Natural killer cell treated with Interleukin-12 subunit alpha and Interleukin-12 subunit beta and Interleukin-15 and Interleukin-18, amount 100 ng/mL, for 72 hours (primary cell): ENCODE measurements around the gene BEGAIN. TPM values are rescaled to one million over a fixed set of nuclear protein-coding genes. Genes with fewer than 3 reads are reported as not detected.

Experiments used
- ATAC-seq, 2 donors: fragments of 150-1000 bp; cut with Tn5 transposase in 1 of 2; sonication (Bioruptor Pico), chemical (Tn5 transposase) in 1 of 2; 2 replicates each; pipeline ENCODE4 v1.10.0; 2021
- DNase-seq: peaks from one replicate; pipeline ENCODE4 v3.0.0; 2022; ENCODE audit warnings: low spot score
- H3K27ac Mint-ChIP-seq, 2 donors: 1 replicate in 1 of 2; 2 replicates in 1 of 2; pipeline ENCODE4 v1.8.0; 2022; ENCODE audit warnings: mixed read lengths in 2 of 2, mild to moderate bottlenecking in 1 of 2, moderate library complexity in 1 of 2
- H3K27me3 Mint-ChIP-seq, 2 donors: 1 replicate in 1 of 2; 2 replicates in 1 of 2; pipeline ENCODE4 v1.8.0; 2022; ENCODE audit warnings: mixed read lengths in 2 of 2
- H3K36me3 Mint-ChIP-seq: one replicate; pipeline ENCODE4 v1.8.0; 2022; ENCODE audit warnings: mixed read lengths
- H3K4me1 Mint-ChIP-seq, 2 donors: 1 replicate in 1 of 2; 2 replicates in 1 of 2; pipeline ENCODE4 v1.8.0; 2022; ENCODE audit warnings: low read depth in 2 of 2, mixed read lengths in 2 of 2, mild to moderate bottlenecking in 1 of 2
- H3K4me3 Mint-ChIP-seq: one replicate; pipeline ENCODE4 v1.8.0; 2022; ENCODE audit warnings: mixed read lengths
- H3K9me3 Mint-ChIP-seq: 2 replicates; pipeline ENCODE4 v1.8.0; 2022; ENCODE audit warnings: mixed read lengths
- total RNA-seq, 2 donors: library from RNA; stranded (reverse); gene quantifications; one replicate each; pipeline ENCODE4 v1.2.3, GENCODE V29; 2022

BEGAIN gene
- total RNA-seq, 2 donors from 2014 or later = not detected

DNA sequence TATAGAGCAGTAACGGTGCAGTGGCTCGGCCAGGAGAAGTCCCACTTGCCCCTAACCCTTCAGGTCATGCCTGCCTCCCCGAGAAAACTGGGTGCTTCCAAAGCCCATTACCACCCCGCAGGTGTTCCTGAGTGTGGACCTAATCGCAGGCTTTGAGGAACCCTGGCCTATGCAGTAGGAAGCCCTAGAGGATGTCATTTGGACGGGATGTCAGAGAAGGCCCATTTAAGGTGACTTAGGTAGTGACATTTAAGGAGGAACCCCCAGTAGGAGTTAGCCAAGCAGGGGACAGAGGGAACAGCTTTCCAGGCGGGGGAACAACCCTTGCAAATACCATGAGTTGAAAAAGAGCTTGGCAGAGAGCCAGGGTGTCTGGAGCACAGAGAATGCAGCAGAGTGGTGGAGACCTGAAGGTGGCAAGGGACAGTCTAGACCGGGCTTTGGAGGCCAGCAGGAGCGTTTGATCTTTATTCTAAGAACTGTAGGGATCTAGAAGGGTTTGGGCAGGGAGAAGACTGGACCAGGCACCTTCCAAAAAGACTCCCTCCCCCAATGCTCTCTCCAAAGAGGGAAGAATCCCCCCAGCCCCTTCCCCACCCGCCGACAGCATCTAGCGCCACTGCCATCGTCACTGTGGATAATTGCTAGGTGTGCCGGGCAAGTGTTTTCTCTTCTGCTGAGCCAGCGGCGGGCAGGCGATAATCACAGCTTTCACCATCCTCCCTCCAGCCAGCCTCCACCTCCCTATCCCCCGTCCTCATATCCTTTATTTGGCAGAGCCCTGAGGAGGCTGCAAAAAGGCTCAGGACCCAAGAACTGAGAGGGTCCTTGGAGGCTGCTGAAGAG is 33.3 kb upstream of the BEGAIN start:
- Mint-ChIP-seq H3K27ac (no peak overlapping the region), H3K9me3 (no peaks in the 10 kb centered on the region), H3K36me3 (peaks cover 11% of the 10 kb centered on the region), H3K4me3 (no peak overlapping the region), H3K4me1 (peaks cover 20% of the 10 kb centered on the region in 2 donors), H3K27me3 (peaks cover 29 to 41% of the 10 kb centered on the region in 2 donors)
- ATAC-seq (no peak), DNase-seq (peak; percentile 41)

DNA sequence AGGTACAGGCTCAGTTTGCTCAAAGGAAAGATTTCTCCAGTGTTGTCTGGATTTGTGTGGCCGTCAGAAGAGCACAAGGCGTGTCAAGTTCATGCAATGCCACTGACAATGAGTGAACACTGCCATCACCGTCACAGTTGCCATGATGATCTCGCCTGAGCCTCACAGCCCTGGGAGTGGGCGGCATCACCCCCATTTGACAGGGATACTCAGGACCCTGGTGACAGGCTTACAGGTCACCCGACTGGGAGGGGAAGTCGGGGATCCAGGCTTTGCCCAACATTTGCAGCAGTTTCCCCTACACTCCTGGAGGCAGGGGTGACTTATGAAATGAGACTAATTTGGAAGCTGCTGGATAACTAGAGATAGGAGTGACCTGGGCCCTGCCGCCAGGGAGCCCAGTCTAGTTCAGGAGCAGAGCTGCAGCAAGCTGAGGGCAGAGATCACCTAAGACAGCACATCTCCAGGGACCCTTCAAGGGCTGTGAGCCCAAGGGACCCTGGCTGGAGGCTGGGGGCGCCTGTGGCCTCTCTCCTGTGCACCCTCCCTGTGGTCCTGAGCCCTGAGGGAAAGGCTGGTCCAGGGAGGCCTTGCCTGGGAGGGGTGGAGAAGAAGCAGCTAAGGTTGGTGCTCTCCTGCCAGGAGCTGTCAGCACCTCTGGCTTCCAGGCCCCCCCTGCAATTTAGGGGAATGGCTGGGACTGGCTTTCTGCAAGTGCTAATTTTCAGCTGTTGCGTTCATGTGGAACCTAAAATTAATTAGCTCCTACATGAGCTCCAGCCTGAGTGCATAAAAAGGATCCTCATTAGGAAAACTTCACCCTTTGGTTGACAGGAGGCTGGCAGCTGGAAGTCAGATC is 32.4 kb upstream of the BEGAIN start:
- H3K27me3 Mint-ChIP-seq = peaks cover 22 to 32% of the 10 kb centered on the region in 2 donors
- no peak overlapping the region for H3K27ac Mint-ChIP-seq
- H3K9me3 Mint-ChIP-seq = no peaks in the 10 kb centered on the region
- peaks cover 2% of the 10 kb centered on the region for H3K36me3 Mint-ChIP-seq
- ATAC-seq (no peak), DNase-seq (peak; percentile 38)
- no peak overlapping the region for H3K4me3 Mint-ChIP-seq
- peaks cover 17 to 19% of the 10 kb centered on the region in 2 donors for H3K4me1 Mint-ChIP-seq

DNA sequence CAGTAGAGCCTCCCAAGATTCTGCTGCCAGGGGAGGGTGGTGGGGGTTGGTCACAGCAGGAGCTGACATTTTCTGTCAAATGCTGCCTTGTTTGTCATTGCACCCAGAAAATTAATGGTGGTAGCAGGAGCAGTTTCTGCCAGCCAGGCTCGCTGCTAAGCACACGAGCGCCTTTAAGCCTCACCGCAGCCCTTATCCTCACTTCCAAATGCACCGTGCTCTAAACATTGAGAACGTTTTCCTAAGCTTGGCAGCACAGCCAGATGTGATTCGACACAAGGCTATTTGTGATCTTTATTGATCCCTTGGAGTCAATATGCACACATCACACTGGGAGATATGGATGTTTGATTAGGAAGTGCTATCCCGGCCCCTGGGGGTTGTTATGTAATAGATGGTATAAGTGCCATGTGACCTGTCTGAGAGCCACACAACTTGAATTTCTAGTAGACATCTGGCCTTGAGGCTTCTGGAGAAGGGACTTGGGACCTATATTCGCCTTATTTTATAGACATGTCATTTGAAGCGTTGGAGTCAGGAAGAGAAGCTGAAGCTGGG is 31.6 kb upstream of the BEGAIN start:
- H3K36me3 Mint-ChIP-seq = no peaks in the 10 kb centered on the region
- H3K27ac Mint-ChIP-seq = no peak overlapping the region
- H3K27me3 Mint-ChIP-seq = peaks cover 20 to 27% of the 10 kb centered on the region in 2 donors
- H3K4me3 Mint-ChIP-seq = no peak overlapping the region
- DNase-seq (peak; percentile 40), ATAC-seq (no peak)
- no peaks in the 10 kb centered on the region for H3K9me3 Mint-ChIP-seq
- peaks cover 15 to 16% of the 10 kb centered on the region in 2 donors for H3K4me1 Mint-ChIP-seq

DNA sequence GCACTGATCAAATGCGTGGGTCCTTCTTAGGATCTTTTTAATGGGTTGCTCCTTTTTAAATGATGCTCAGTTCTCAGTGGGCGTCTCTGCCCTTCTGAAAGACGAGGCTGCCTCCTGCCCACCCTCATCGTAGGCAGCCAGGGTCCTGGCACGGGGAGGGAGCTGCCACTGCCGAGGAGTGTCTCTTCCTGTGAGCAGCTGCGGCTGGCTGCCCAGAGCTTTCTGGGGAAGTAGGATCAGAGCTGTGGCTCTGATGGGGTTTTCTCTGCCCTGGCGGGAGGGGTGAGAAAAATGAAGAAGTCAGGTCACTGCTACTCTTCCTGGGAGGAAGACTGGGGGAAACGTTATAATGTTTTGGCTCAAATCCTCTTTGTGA is 31.1 kb upstream of the BEGAIN start:
- DNase-seq (peak; percentile 37), ATAC-seq (no peak)
- Mint-ChIP-seq H3K4me3 (no peak overlapping the region), H3K36me3 (no peaks in the 10 kb centered on the region), H3K27me3 (peaks cover 20 to 27% of the 10 kb centered on the region in 2 donors), H3K9me3 (no peaks in the 10 kb centered on the region), H3K4me1 (peaks cover 15 to 16% of the 10 kb centered on the region in 2 donors), H3K27ac (no peak overlapping the region)

DNA sequence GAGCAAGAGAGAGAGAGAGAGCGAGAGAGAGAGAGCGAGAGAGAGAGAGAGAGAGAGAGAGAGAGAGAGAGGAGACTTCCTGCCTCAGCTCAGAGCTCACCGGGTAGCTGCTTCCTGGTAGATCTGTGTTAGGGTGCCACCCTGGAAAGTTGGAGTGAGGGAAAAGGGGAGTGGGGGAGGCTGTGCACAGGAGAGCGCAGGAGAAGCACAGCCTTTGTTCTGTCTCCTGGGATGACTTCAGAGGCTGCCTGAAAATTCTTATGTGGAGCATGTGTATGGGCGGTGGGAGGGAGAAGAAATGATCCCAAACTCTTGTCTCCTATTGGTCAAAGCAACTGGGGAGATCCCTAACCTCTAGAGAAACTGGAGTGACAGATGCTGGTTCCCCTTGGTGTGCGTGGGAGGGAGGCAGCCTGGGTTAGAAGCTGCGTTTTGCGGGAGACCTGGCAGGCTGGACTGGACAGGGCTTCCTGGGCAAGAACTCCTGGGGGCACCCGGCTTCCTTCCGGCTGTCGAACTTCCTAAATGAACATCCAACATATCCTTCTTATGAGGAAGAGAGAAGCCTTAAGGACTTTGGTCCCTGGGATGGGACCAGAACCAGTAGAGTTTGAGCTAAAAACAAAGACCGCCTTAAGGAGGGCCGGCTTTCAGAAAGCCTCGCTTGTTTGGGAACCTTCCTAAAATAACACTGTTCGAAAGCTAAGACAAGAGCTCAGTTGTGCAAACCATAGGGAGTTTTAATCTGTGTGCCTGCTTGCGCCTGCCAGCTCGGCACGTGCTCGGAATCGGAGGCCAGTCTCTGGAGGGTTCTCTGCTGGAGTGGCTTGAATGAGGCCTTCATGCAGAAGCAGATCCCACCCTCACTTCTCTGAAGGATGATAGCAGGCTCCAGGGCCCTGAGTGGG is 30.4 kb upstream of the BEGAIN start:
- ATAC-seq (peak in 1 of 2 donors; percentile 52), DNase-seq (peak; percentile 39)
- Mint-ChIP-seq H3K27ac (peak overlapping the region in 1 of 2 donors; percentile 25), H3K36me3 (no peaks in the 10 kb centered on the region), H3K9me3 (no peaks in the 10 kb centered on the region), H3K27me3 (peaks cover 20 to 27% of the 10 kb centered on the region in 2 donors), H3K4me1 (peaks cover 15 to 16% of the 10 kb centered on the region in 2 donors), H3K4me3 (peak overlapping the region; percentile 6)

DNA sequence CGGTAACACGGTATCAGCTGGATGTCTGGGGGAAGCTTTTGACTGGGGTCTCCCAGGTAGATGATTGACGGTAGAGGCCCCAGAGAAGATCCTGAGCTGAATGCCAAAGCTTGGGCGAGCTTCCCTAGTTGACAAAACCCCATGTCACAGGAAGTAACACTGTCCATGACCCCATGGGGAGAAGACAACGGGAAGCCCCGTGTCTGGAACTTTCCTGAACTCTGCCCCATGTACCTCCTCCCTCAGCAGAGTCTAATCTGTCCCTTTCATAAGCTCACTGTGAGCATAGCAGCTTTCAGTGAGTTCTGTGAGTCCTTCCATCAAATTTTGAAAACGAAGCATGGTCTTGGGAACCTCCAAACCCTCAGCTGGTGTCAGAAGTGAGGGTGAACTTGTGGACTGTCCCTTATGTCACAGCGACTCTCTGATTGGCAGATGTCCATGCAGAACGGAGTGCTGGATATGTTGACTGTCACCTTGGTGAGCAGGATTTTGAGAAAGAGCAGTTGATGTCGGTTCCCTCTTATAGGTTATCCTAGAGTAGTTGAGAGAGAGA is 29.7 kb upstream of the BEGAIN start:
- no peaks in the 10 kb centered on the region for H3K36me3 Mint-ChIP-seq
- H3K27me3 Mint-ChIP-seq = peaks cover 23 to 27% of the 10 kb centered on the region in 2 donors
- H3K4me1 Mint-ChIP-seq = peaks cover 15 to 16% of the 10 kb centered on the region in 2 donors
- peak overlapping the region; percentile 6 for H3K4me3 Mint-ChIP-seq
- no peaks in the 10 kb centered on the region for H3K9me3 Mint-ChIP-seq
- DNase-seq = no peak
- peak overlapping the region in 1 of 2 donors; percentile 25 for H3K27ac Mint-ChIP-seq
- ATAC-seq = no peak

DNA sequence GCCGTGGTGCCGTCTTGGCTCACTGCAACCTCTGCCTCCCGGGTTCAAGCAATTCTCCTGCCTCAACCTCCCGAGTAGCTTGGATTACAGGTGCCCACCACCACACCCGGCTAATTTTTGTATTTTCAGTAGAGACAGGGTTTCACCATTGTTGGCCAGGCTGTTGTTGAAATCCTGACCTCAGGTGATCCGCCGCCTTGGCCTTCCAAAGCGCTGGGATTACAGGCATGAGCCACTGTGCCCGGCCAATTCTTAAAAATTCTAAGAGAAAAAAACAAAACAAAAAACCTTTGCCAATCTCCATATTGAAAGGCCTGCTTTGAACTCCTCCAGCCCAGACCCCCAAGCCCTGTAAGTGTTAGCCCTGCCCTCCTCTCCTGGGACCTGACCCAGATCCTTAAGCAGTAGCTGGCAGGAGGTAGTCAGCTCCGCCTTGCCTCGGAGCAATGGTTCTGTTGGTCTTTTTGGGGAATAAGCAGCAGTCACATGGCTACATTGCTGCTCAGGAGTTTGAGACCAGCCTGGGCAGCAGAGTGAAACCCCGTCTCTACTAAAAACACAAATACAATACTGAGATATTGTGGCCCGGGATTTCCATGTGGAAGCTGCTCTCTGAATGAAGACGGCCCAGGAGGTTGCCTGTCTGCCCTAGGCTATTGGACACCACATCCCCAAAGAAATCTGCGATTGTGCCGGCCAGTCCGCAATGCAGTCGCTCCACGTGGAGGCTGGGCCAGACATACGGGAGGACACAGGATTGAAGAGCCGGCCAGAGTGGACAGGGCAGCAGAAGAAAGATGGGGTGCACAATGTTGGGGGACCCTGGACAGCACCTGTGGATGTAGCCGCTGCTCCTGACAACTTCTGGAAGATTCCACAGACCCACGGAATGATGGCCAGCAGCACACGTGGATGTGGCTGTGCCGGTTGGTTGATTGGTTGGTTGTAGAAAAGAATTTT is 28.8 kb upstream of the BEGAIN start:
- H3K4me1 Mint-ChIP-seq = peaks cover 15 to 16% of the 10 kb centered on the region in 2 donors
- DNase-seq (peak; percentile 38), ATAC-seq (no peak)
- H3K9me3 Mint-ChIP-seq = no peaks in the 10 kb centered on the region
- H3K36me3 Mint-ChIP-seq = no peaks in the 10 kb centered on the region
- no peak overlapping the region for H3K27ac Mint-ChIP-seq
- H3K4me3 Mint-ChIP-seq = no peak overlapping the region
- H3K27me3 Mint-ChIP-seq = peaks cover 18 to 19% of the 10 kb centered on the region in 2 donors

DNA sequence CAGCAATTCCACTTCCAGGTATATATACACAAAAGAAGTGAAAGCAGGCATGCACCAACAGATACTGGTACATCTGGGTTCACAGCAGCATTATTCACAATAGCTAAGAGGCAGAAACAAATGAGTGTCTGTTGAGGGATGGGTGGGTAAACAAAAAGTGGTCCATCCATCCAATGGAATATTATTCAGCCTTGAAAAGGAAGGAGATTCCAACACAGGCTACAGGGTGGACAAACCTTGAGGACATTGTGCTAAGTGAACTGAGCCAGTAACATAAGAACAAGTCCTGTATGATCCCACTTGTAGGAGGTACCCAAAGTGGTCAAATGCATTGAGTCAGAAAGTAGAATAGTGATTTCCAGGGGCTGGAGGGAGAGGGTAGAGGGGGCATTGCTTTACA is 27.6 kb upstream of the BEGAIN start:
- Mint-ChIP-seq H3K27me3 (peaks cover 8 to 17% of the 10 kb centered on the region in 2 donors), H3K9me3 (no peaks in the 10 kb centered on the region), H3K27ac (no peak overlapping the region), H3K4me1 (peaks cover 15 to 16% of the 10 kb centered on the region in 2 donors), H3K4me3 (no peak overlapping the region), H3K36me3 (no peaks in the 10 kb centered on the region)
- ATAC-seq (no peak), DNase-seq (peak; percentile 38)

DNA sequence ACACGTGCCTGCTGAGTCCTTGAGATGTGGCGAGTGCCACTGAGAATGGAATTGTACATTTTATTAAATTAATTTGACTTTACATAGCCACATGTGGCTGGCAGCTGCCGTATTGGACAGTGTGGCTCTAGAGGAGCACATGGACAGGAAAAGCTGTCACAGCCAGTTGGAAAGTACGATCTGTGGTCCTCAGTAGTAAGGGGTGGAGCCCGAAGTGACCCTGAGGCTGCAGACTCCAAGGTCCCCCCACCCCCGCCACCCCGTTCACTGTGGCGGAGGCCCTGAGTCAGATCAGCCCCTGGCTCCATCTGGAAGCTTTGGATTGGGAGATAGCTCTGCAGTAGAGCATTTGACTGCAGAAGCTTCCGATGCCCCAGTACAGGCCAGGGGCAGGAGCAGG is 25.8 kb upstream of the BEGAIN start:
- no peaks in the 10 kb centered on the region for H3K9me3 Mint-ChIP-seq
- H3K27ac Mint-ChIP-seq = no peak overlapping the region
- H3K36me3 Mint-ChIP-seq = no peaks in the 10 kb centered on the region
- no peak overlapping the region for H3K4me3 Mint-ChIP-seq
- H3K27me3 Mint-ChIP-seq = peaks cover 8 to 10% of the 10 kb centered on the region in 2 donors
- no peak for ATAC-seq
- H3K4me1 Mint-ChIP-seq = peaks cover 6 to 9% of the 10 kb centered on the region in 2 donors
- DNase-seq = peak; percentile 18

DNA sequence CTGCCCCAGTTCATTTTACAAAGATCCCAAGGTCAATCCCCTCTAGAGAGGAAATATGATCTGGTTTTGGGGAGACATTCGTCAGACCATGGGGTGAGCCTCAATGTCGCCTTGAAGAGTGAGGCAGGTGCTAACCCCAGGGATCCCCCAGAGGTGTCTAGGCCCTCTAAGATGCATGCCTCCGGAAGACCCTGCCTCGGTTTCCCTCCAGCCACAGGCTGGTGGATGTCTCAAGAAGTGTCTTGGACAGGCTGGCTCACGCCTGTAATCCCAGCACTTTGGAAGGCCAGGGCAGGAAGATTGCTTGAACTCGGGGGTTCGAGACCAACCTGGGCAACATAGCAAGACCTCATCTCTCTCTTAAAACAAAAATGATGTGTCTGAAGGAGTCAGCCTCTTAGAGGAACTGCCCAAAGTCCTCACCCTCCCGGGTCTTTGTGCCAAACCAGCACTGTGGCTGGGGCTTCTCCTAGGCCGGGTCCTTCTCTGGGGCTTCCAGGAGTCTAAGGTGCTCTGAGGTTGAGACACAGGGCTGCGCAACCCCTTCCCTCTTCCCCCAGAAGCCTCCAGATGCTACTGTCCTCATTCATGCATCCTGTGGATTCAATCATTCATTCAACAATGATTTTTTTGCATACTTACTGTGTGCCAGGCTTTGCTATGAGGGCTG is 24.7 kb upstream of the BEGAIN start:
- Mint-ChIP-seq H3K27ac (no peak overlapping the region), H3K36me3 (no peaks in the 10 kb centered on the region), H3K27me3 (peaks cover 1 to 8% of the 10 kb centered on the region in 2 donors), H3K4me3 (no peak overlapping the region), H3K4me1 (peaks cover under 1% of the 10 kb centered on the region in 2 donors), H3K9me3 (no peaks in the 10 kb centered on the region)
- ATAC-seq (no peak), DNase-seq (peak; percentile 35)

DNA sequence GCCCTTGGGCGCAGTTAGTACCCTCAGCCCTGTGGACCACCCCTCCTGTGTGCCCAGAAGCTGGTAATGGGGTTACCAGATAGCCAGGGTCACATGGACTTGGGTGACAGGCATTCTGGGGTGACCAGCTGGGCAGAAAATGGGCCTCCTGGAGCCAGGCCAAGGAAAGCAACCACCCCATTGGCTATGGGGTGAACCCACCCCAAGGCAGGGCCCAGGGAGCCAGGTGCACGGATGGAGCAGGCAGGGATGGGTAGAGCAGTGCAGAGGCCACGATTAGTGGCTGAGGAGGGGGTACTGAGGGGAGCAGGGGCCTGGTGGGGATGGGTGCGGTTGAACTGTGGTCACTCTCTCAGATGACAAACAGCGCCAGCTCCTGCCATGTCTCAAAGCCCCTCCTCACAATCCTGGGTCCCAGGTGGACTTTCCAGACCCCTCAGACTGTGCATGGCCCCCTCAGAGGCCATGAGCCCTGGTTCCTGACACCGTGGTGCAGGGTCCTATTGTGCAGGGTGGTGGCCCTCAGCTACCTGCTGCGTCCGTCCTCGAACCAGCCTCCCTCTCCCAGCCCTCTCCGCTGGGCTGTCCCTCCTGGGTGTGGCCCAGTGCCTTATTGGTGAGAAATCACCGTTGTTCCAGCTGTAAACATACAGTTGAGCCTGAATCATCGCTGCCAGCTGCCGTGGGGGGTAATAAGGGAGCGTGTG is 23.4 kb upstream of the BEGAIN start:
- Mint-ChIP-seq H3K36me3 (no peaks in the 10 kb centered on the region), H3K9me3 (no peaks in the 10 kb centered on the region), H3K4me3 (no peak overlapping the region), H3K27ac (no peak overlapping the region), H3K27me3 (peaks cover 0 to 7% of the 10 kb centered on the region in 2 donors), H3K4me1 (no peaks in the 10 kb centered on the region)
- DNase-seq (peak; percentile 61), ATAC-seq (no peak)
